B cell (primary cell): Measurements from ENCODE around the gene MOBP. TPM values are rescaled to one million over a fixed set of nuclear protein-coding genes. Genes with fewer than 3 reads are reported as not detected.

ENCODE experiments used
- ATAC-seq: fragments of 200-7000 bp; cut with Tn5 transposase; one replicate; pipeline ENCODE4 v1.10.0; 2021; ENCODE audit warnings: low read depth, mild to moderate bottlenecking, moderate number of reproducible peaks, moderate library complexity
- CTCF ChIA-PET: fragments of 350-600 bp; sonication (Branson Sonifier 250); formaldehyde crosslinking; loops from one replicate; lab custom pipeline; 2021; ENCODE audit warnings: antibody characterized with exemption, inconsistent platforms; lab: Charles Lee
- POLR2A ChIA-PET: fragments of 350-600 bp; sonication (Branson Sonifier 250); formaldehyde crosslinking; loops from one replicate; lab custom pipeline; 2021; ENCODE audit warnings: antibody characterized with exemption; lab: Charles Lee
- DNase-seq: peaks from one replicate; pipeline ENCODE4 v3.0.0; 2013
- H2AFZ ChIP-seq: 2 replicates; pipeline ENCODE4 v1.6.1; 2012; ENCODE audit warnings: mild to moderate bottlenecking, low read depth, low read length; ENCODE audit not compliant: insufficient read depth, poor library complexity, severe bottlenecking
- H3K27ac ChIP-seq, 2 donors: 1 replicate in 1 of 2; 2 replicates in 1 of 2; pipeline ENCODE4 v1.5.1; 2012 to 2013; ENCODE audit warnings: low read length in 2 of 2, mild to moderate bottlenecking in 2 of 2, moderate library complexity in 1 of 2
- H3K27me3 ChIP-seq, 4 experiments: fragments of 200-600 bp in 1 of 4; sonication (generic) in 1 of 4; replicated peaks in 1 of 4; 1 replicate in 2 of 4; 2 replicates in 2 of 4; pipeline versions ENCODE4 v1.6.1 to v1.7.0; 2013 to 2016; ENCODE audit warnings: low read length in 3 of 4, mild to moderate bottlenecking in 2 of 4, mixed read lengths in 1 of 4, moderate library complexity in 1 of 4; ENCODE audit not compliant: insufficient read depth in 4 of 4, control insufficient read depth in 3 of 4; ENCODE audit errors: control extremely low read depth in 1 of 4
- H3K36me3 ChIP-seq, 2 experiments: replicated peaks in 1 of 2; 1 replicate in 1 of 2; 2 replicates in 1 of 2; pipeline versions ENCODE4 v1.6.1 to v1.7.1; 2013; ENCODE audit warnings: low read length in 1 of 2; ENCODE audit not compliant: insufficient read depth in 2 of 2, control insufficient read depth in 1 of 2; ENCODE audit errors: control extremely low read depth in 1 of 2, extremely low read depth in 1 of 2
- H3K4me1 ChIP-seq, 2 donors: fragments of 200-600 bp in 1 of 2; sonication (generic) in 1 of 2; 1 replicate in 1 of 2; 2 replicates in 1 of 2; pipeline versions ENCODE4 v1.5.1 to v1.6.1; 2013 to 2017; ENCODE audit warnings: low read length in 2 of 2; ENCODE audit not compliant: control insufficient read depth in 2 of 2, insufficient read depth in 2 of 2
- H3K4me2 ChIP-seq: replicated peaks from 2 replicates; pipeline ENCODE3; 2012; ENCODE audit warnings: mild to moderate bottlenecking, low read depth, low read length; ENCODE audit not compliant: poor library complexity, severe bottlenecking
- H3K4me3 ChIP-seq, 5 experiments: fragments of 200-600 bp in 1 of 5; sonication (generic) in 1 of 5; 1 replicate in 3 of 5; 2 replicates in 2 of 5; pipeline versions ENCODE4 v1.5.1 to v1.7.0; 2011 to 2016; ENCODE audit warnings: low read length in 4 of 5, mild to moderate bottlenecking in 4 of 5, low read depth in 2 of 5, control low read depth in 1 of 5, moderate library complexity in 1 of 5; ENCODE audit not compliant: insufficient read depth in 1 of 5; ENCODE audit errors: control extremely low read depth in 1 of 5, extremely low read depth in 1 of 5
- H3K79me2 ChIP-seq: fragments of 200-600 bp; sonication (generic); one replicate; pipeline ENCODE4 v1.6.0; 2016; ENCODE audit warnings: low read length; ENCODE audit not compliant: control insufficient read depth, insufficient read depth
- H3K9ac ChIP-seq: fragments of 200-600 bp; sonication (generic); 2 replicates; pipeline ENCODE4 v1.6.1; 2017; ENCODE audit warnings: mild to moderate bottlenecking, low read length, moderate library complexity
- H3K9me3 ChIP-seq, 3 donors: one replicate each; pipeline versions ENCODE4 v1.6.1 to v1.7.1; 2013; ENCODE audit warnings: low read length in 2 of 3; ENCODE audit not compliant: control insufficient read depth in 2 of 3, insufficient read depth in 1 of 3; ENCODE audit errors: control extremely low read depth in 1 of 3
- H4K20me1 ChIP-seq: 2 replicates; pipeline ENCODE4 v1.6.0; 2012; ENCODE audit warnings: mild to moderate bottlenecking, low read length; ENCODE audit not compliant: insufficient read depth, control insufficient read depth, poor library complexity, severe bottlenecking
- H3K27ac Mint-ChIP-seq: one replicate; pipeline ENCODE4 v1.8.0; 2021; ENCODE audit warnings: mixed read lengths
- H3K27me3 Mint-ChIP-seq: one replicate; pipeline ENCODE4 v1.8.0; 2021; ENCODE audit warnings: mixed read lengths
- H3K4me1 Mint-ChIP-seq: one replicate; pipeline ENCODE4 v1.8.0; 2021; ENCODE audit warnings: mixed read lengths
- H3K4me3 Mint-ChIP-seq: one replicate; pipeline ENCODE4 v1.8.0; 2021; ENCODE audit warnings: mixed read lengths
- H3K9me3 Mint-ChIP-seq: one replicate; pipeline ENCODE4 v1.8.0; 2022; ENCODE audit warnings: mixed read lengths; ENCODE audit not compliant: insufficient read depth
- CTCF ChIP-seq: fragments of 200-600 bp; IDR thresholded peaks from one replicate; pipeline ENCODE4 v1.8.0; 2022; ENCODE audit warnings: antibody characterized with exemption, mild to moderate bottlenecking
- EZH2 ChIP-seq: IDR thresholded peaks from 2 replicates; pipeline ENCODE4 v1.6.1; 2012; ENCODE audit warnings: borderline replicate concordance, low read depth, mild to moderate bottlenecking, moderate library complexity, low read length; ENCODE audit not compliant: insufficient read depth, poor library complexity, severe bottlenecking
- WGBS: methylation state at CpG from one replicate; pipeline ENCODE4 v1.1.5; 2013; ENCODE audit warnings: missing lambda C conversion rate; ENCODE audit not compliant: insufficient coverage; 5-methylcytosine and 5-hydroxymethylcytosine counted together
- intact Hi-C: fragments of 100-400 bp; cut with micrococcal nuclease; formaldehyde crosslinking; loops from one replicate; pipeline ENCODE4 v1.10.0; 2022
- polyA plus RNA-seq: library from polyadenylated mRNA; depleted of rRNA; stranded (reverse); fragments of >200 nt; gene quantifications from 2 replicates; pipeline ENCODE4 v1.2.3, GENCODE V29; 2012
- total RNA-seq, 2 donors: library from RNA; stranded (reverse); fragments of 120-200 nt in 1 of 2; gene quantifications; 1 replicate in 1 of 2; 2 replicates in 1 of 2; pipeline versions ENCODE4 v1.2.3 to v1.2.4, GENCODE V29; 2013 to 2022

MOBP gene
- total and polyA plus RNA-seq, 2 donors (not counting 1 experiment from before 2014, with no cell fraction given): 0.04 TPM; not detected in 1

DNA sequence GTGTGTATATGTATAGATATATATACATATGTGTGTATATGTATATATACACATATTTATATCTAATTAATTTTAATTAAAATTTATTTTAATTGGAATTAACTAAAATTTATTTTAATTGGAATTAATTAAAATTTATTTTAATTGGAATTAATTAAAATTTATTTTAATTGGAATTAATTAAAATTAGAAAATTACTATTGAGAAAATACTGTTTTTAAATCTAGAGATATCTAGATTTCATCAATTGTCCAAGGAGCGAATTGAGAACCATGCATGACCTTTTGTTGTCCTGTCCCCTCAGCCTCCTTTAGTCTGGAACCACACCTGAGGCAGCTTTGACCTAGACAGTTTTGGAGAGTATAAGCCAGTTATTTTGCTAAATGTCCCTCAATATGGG lies 1.8 kb downstream of the MOBP start:
- no CpG with 5 or more reads among the region's 1 CpG for WGBS
- Histone ChIP-seq H3K79me2 (no peaks in the 10 kb centered on the region), H2AFZ (no peak overlapping the region), H4K20me1 (no peaks in the 10 kb centered on the region), H3K27me3 (no peaks in the 10 kb centered on the region), H3K4me1 (no peaks in the 10 kb centered on the region), H3K9me3 (no peaks in the 10 kb centered on the region), H3K36me3 (no peaks in the 10 kb centered on the region), H3K4me3 (no peak overlapping the region), H3K4me2 (no peak overlapping the region), H3K9ac (no peak overlapping the region), H3K27ac (no peak overlapping the region)
- DNase-seq (no peak), ATAC-seq (no peak)
- H3K4me1 Mint-ChIP-seq: no peaks in the 10 kb centered on the region
- no peaks in the 10 kb centered on the region for H3K9me3 Mint-ChIP-seq
- ChIA-PET POLR2A (no interaction called here), CTCF (no interaction called here)
- H3K27me3 Mint-ChIP-seq: peaks cover 27% of the 10 kb centered on the region
- no peak overlapping the region for H3K27ac Mint-ChIP-seq
- no peak overlapping the region for H3K4me3 Mint-ChIP-seq
- intact Hi-C loops: no loop called here
- no peak for TF ChIP-seq CTCF
- no peak for TF ChIP-seq EZH2

DNA sequence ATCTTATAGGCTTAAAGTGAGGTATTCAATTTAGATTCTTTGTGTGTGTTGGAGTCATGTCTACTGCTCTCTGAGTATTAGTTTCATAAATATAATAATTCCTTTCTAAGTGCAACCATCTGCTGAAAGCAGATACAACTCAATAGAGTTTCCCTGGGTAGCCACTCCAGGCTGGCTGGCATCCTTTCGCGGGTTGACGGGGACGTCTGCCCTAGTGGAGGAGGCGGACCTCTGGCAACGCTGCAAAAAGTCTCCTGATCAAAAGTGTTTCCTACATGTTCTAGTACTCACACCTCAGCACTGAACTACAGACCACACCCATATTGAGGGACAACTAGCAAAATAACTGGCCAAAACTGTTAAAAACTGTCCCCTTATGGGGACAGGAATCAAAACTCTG lies 2.5 kb downstream of the MOBP start:
- Histone ChIP-seq H2AFZ (no peak overlapping the region), H4K20me1 (no peaks in the 10 kb centered on the region), H3K4me2 (no peak overlapping the region), H3K9me3 (peaks cover 0 to 1% (median 0%) of the 10 kb centered on the region in 3 donors), H3K4me3 (no peak overlapping the region), H3K9ac (no peak overlapping the region), H3K27me3 (no peaks in the 10 kb centered on the region), H3K4me1 (no peaks in the 10 kb centered on the region), H3K36me3 (no peaks in the 10 kb centered on the region), H3K79me2 (no peaks in the 10 kb centered on the region), H3K27ac (no peak overlapping the region)
- peaks cover 27% of the 10 kb centered on the region for H3K27me3 Mint-ChIP-seq
- H3K27ac Mint-ChIP-seq: no peak overlapping the region
- no peaks in the 10 kb centered on the region for H3K4me1 Mint-ChIP-seq
- ChIA-PET CTCF (no interaction called here), POLR2A (no interaction called here)
- H3K4me3 Mint-ChIP-seq: no peak overlapping the region
- no peak for TF ChIP-seq EZH2
- 96% methylated on average over 6 of the region's 6 CpGs for WGBS
- DNase-seq (no peak), ATAC-seq (no peak)
- intact Hi-C loops: no loop called here
- no peaks in the 10 kb centered on the region for H3K9me3 Mint-ChIP-seq
